ENCODE results near the gene OPHN1.
"Not testable (repeated sequence)": the region's sequence is repeated elsewhere in the genome, so short reads cannot be mapped to it uniquely, and the experiment has no call there.

Gene OPHN1

DNA sequence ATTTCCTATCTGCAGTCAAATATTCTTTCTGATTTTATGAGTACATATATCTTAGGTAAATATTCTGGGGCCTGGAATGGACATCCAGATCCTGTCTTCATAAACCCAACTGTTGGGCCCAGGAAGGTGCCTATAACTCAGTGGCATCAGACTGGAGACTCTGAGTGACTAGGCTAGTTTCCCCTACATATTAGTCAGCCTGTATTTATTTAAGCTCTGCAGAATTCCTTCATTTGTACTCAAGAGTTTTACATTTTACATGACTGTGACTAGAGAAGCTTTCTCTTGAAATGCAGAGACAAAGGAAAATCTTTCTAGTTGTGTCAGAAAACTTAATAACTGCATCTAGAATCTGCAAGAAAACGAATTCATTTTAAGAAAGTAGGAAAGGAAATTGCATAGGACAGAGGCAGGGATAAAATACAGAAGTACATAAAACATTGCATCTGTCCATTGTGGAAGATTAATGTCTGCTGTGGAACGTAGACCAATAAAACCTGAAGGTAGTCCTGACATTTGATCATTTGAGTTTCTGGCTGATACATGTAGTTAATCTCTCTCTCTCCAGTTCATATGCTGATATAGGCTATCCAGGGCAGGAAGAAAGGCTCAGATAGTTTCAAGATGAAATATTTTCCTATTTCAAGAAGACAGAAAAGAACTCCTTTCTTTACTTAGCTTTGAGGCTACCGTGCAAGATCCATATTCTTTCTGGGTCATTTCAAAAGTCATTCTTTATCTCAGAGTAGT lies 78.2 kb downstream of the OPHN1 start:
- no peak for DNase-seq

DNA sequence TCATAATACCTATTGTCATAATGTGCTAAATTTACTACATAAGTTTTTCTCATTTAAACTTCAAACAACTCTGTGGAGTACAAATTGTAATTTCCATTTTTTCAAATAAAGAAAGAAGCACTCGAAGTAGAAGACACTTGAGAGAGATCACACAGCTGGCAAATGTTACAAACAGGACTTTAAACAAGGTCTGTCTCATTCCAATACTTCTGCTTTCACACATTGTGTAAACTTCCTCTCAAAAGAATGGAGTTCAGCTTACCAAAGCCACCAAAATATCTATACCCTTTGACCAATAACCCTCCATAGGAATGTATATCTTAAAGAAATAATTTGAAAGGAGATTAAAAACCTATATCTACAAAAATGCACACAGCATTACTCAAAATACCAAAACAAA lies 88.3 kb downstream of the OPHN1 start:
- no peak for DNase-seq

DNA sequence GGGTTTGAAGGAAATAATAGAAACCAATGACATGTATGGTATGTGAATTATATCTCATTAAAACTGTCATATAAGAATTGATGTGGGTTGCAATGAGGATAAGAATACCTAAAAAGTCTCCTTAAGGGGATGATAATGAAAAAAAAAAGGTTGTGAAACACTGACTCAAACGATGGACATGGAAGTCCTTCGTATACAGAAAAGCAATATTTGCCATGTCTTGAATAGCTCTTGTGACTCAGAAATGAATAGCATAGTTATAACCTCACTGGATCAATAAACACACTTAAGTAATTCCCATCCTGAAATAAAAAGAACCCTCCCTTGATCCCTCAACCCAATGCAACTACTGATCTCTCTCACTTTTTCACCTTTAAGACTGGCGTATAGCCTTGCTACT lies 89.7 kb downstream of the OPHN1 start:
- DNase-seq: no peak

DNA sequence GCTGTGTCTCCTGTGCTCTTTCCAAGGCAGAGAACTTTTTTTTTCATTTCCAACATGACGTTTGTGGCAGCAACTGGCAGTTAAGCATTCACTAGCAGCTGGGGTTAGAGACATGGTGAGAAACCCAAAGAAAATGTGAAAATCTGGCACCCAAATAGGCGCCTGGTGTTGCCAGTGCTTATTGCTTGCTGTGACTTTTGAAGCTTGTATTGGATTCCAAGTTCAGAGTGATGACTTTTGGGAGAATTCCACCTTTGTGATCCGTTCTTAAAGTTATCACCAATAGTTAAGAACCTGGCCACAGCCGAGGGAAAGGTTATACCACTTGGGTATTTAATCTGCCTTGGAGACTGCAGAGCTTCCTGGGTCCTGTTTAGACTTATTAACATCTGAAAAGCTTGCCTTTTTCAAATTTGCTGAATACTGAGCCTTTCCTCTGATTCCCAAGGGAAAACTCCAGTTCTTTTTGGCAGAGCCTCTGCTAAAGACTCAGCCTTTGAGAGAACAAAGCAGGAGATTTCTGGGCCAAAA lies 101.0 kb downstream of the OPHN1 start:
- DNase-seq: peak; percentile 9

DNA sequence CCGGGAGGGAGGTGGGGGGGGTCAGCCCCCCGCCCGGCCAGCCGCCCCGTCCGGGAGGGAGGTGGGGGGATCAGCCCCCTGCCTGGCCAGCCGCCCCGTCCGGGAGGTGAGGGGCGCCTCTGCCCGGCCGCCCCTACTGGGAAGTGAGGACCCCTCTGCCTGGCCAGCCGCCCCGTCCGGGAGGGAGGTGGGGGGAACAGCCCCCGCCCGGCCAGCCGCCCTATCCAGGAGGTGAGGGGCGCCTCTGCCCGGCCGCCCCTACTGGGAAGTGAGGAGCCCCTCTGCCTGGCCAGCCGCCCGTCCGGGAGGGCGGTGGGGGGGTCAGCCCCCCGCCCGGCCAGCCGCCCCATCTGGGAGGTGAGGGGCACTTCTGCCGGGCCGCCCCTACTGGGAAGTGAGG lies 106.5 kb downstream of the OPHN1 start:
- not testable (repeated sequence) for DNase-seq

DNA sequence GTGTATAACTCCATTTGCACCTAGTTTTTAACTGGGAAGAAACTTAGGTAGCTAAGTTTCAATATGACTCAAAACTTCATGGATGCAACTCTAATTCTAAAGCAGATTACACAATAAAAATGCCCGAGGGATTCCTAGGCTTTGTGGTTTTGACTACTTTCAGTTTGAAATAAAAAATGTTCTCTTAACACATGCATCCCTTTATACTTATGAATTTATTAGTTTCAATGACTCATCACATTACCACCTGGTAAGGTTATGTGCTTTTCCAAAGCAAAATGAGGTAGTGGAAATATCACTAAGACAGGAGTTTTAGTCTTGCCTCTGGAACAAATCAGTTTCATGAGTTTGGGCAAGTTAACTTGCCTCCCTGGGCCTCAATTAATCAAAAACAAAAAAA lies 125.5 kb downstream of the OPHN1 start:
- peak; percentile 69 for DNase-seq

DNA sequence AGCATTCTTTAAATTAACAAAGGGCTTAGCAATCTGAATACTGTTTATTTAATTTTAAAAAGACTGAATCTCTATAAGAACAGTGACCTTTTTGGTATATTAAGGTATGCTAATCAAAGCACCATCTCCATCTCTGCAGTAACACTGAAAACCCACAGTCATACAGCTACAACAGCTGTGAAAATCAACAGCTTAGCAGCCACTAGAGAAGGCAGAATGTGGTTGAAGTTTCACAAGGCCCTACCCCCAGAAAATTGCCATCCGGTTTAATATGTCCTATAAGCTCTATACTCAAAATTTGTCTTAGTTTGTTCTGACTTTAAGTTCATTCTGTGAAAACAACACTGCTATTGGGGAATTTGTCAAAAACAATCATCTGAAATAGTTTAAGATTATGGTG lies 128.7 kb downstream of the OPHN1 start:
- DNase-seq: no peak

DNA sequence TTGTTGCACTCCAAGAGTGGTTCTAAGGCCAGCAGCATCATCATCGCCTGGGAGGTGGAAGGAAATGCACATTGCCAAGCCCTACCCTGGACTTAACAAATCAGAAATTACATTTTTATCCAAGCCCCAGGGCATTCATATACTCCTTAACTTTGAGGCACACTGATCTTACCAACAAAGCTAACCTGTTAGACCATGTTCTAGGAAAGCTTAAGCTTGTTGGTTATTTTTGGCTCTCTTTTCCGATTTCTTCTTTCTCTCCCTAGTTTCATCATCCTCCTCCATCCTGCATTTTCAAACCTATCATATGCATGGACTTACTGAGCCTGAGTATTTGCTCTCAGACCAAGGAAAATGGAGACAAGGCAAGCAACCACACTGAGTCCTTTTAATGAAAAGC lies 133.4 kb downstream of the OPHN1 start:
- no peak for DNase-seq

DNA sequence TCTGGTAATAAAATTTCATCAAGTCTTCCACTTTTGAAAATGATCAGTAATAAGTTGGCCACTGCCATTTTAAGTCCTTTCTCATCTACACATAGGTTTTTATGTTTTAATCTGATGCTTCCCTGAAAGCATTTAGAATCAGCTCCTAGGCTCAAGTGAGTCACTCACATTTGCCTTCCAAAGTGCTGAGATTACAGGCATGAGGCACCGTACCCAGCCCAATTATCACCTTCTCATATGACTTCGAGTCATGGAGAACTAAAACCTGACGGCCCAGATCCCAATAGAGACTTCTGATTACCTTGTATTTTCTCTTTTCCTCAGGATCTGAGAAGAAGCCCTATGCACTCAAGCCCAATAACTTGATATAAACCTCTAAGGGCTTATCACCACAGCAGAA lies 140.8 kb downstream of the OPHN1 start:
- no peak for DNase-seq

DNA sequence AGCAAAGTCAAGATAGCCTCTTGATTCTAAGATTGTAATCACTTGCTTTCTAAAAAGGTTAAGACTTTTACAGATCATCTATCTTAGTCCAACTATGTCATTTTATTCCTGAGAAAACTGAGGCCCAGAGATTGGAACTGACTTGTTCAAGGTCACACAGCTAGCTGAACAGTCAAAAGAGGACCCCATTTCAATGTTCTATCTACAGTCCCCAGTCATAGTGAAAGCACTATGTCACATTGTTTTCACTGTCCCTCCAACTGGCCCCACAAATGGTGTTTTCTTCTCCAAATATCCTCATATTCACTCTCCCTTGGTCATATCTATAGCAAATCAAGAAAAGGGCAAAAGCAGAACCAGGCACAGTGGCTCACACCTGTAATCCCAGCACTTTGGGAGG lies 145.2 kb downstream of the OPHN1 start:
- no peak for DNase-seq

DNA sequence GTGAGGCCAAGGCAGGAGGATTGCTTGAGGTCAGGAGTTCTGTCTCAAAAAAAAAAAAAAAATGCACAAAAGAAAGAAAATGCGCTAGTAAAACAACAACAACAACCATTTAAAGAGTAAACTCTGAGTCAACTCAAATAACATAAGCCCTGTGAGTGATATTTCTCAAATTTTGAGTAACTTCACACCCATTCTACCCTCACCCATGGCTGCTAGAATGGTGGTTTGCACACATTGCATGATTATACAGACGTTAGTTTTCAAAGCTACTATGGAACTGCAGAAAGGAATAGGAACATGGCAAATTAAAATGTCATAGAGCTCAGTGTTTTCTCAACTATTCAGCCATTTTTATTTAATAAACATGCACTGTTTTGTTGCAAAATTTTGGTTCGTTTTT lies 145.9 kb downstream of the OPHN1 start:
- no peak for DNase-seq

DNA sequence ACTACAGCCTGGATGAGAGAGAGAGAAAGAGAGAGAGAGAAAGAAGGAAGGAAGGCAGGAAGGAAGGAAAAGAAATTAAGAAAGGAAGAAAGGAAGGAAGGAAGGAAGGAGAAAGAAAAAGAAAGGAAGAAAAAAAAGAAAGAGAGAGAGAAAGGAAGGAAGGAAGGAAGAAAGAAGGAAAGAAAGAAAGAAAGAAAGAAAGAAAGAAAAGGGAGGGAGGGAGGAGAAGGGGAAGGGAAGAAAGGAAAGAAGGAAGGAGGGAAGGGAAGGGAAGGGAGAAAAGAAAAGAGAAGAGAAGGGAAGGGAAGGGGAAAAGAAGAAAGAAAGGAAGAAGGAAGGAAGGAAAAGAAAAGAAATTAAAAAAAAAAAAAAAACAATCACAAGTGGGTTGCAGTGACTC lies 146.3 kb downstream of the OPHN1 start:
- no peak for DNase-seq

DNA sequence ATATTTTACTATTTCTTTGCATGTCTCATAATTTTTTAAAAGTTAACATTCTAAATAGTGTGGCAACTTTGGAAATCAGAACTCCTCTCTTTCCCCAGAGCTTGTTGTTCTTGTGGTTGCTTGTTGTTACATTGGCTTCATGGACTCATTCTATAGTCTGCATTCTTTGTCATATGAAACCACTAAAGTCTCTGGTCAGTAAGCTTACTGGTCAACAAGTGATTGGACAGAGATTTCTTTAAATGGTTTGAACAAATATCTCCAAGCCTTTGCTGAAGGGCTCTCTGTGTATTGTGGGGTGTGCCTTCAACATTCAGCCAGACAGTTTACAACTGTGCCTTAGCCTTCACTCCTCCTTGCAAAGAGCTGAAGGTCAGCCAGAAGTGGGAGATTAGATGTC lies 147.2 kb downstream of the OPHN1 start:
- no peak for DNase-seq

DNA sequence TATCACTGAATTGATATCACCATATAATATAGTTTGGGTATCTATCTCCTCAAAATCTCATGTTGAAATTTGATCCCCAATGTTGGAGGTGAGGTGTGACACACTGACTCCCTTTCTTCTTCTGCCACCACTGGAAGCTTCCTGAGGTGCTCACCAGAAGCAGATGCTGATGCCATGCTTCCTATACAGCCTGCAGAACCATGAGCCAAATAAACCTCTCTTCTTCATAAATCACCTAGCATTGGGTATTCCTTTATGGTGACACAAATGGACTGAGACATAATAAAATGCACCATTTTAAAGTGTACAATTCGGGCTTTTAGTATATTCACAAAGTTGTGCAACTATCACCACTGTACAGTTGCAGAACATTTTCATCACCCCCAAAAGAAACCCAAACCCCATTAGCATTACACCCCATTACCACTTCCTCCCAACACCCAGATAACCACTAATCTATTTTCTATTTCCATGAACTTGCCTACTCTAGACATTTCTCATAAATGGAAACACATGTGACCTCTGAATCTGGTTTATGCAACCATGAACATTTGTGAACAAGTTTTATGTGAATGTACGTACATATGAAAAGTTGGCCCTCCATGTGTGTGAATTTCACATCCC lies 148.9 kb downstream of the OPHN1 start:
- DNase-seq: no peak

DNA sequence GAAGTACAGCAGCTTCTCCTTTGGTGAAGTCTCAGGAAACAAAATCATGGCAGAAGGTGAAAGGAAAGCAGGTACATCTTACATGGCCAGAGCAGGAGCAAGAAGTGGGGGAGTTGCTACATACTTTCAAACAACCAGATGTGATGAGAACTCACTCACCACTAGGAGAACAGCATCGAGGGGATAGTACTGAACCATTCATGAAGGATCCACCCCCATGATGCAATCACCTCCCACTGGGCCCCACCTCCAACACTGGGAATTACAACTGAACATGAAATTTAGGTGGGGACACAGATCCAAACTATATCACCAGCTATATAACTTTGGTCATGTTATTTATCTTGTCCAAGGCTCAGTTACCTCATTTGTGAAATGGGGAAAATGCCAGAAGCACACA lies 159.4 kb downstream of the OPHN1 start:
- DNase-seq: peak; percentile 3

DNA sequence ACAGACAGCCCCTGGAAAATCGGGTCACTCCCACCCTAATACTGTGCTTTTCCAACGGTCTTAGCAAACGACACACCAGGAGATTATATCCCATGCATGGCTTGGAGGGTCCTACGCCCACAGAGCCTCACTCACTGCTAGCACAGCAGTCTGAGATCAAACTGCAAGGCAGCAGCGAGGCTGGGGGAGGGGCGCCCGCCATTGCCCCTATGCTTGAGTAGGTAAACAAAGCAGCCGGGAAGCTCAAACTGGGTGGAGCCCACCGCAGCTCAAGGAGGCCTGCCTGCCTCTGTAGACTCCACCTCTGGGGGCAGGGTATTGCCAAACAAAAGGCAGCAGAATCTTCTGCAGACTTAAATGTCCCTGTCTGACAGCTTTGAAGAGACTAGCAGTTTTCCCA lies 168.5 kb downstream of the OPHN1 start:
- not testable (repeated sequence) for DNase-seq

DNA sequence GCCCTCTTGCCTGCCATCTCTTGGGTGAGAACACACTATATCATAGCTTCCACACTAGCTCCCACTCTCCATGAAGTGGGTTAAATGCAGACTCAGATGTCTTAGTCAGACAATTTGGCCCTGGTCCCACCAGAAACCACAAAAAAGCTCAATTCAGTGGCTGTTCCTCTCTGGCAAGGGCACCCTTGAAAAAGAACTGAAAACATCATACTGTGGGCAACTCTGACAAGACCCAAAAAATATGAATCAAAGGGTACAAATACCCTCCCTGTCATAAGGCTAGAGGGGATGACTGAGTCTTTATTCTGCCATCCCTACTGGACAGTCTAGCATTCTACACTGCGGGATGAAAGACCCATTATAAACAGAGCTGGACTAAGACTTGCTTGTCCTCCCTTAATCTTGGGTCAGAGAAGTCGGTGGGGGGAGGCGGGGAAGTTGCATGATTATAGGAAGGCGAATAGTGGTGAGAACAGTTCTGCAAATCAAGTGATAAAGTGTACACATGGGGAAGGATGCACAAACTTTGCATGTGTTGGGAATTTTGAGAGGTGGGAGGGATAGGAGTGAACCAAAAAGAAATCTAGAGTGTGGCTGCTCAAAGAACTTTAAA lies 172.1 kb downstream of the OPHN1 start:
- DNase-seq: peak; percentile 26

DNA sequence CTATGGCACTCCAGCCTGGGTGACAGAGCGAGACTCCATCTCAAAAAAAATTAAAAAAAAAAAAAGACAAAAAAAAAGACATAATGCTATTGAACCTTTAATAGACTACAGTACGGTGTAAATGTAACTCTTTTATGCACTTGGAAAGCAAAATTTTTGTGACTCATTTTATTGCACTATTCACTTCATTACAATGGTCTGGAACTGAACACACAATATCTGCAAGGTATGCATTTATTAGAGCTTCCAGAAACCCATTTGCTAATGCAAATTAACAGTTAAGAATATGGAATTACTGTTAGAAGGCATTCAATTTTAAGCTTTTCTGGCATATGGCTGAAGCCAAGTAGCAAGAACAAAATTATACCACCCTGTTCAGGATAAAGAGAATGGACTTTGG lies 176.3 kb downstream of the OPHN1 start:
- no peak for DNase-seq

DNA sequence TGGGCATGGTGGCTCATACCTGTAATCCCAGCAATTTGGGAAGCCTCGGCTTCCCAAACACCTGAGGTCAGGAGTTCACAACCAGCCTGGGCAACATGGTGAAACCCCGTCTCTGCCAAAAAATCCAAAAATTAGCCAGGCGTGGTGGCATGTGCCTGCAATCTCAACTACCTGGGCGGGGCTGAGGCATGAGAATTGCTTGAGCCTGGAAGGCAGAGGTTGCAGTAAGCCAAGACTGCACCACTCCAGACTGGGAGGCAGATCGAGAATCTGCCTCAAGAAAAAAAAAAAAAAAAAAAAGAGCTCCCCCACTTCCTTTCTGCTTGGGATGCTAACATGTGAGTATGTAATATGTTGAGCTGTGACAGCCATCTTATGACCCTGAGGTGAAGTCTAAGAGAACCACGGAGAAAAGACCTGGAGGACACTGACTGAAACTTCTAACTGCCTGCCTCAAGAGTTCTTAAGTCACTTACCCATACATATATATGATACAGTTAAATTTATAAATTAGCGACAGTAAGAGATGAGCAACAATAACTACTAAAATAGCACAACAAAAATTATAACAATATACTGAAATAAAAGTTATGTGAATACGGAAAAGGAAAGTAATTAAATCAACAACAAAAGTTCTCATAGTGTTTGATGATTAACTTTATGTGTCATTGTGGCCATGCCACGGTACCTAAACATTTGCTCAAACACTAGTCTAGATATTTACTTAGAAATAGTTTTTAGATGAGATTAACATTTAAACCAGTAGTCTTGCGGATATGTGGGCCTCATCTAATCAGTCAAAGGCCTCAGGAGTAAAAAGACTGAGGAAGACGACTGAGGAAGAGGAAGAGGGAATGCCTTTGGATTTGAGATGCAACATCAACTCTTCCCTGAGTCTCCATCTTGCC lies 178.3 kb downstream of the OPHN1 start:
- no peak for DNase-seq

DNA sequence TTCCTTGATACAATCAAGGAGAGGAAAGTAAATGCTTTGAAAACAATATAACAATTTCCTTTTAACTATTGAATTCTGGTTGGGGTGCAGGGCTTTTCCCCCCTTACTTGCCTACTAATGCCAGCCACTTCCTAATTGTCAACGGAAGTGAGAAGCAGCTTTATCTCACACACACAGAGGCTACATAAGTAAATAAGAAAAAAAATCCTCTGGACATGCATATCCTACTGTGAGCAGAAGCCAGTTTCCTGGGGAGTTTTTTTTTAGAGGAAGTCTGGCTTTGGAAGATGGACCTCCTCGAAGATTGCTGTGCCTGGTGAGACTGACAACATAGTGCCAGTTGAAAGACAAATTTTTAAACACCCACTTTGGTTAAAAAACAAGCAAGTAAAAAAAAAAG lies 180.6 kb downstream of the OPHN1 start:
- DNase-seq: no peak

DNA sequence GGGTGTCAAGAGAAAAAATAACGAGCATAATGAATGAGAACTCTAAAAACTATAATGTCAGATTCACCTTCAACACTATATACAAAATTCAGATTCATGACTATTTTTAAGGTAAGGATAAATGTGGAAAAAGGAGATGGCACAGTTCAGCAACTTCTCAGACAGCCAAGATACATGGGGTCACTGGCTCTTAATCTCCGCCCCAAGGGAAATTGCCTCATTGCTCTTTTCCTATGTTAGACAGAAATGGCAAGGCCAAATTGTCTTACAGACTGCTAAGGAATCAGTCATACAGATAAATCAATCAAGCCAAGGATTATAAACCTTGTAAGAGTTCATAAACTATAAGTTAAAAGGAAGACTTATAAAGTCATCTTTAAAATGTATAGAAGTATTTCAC lies 183.4 kb downstream of the OPHN1 start:
- DNase-seq: no peak

DNA sequence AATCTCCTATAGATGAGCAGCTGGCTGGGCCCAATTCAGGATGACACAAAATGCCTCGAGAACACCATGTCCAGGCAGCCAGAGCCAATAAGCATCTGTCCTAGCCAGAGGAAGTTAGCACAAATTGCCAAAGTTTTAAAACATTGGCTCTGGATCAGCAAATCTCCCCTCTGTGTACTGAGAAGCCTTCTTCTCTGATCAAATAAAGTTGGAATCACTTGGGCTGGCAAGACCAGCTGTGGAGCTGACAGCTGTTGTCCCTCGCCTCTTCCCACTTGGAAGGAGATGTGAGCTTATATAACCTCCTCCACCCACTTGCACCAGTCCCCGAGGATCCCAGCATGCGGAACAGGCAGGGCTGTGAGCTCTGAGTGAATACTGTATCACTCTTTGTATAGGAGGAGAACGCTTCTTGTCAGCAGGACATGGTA lies 183.9 kb downstream of the OPHN1 start:
- no peak for DNase-seq

DNA sequence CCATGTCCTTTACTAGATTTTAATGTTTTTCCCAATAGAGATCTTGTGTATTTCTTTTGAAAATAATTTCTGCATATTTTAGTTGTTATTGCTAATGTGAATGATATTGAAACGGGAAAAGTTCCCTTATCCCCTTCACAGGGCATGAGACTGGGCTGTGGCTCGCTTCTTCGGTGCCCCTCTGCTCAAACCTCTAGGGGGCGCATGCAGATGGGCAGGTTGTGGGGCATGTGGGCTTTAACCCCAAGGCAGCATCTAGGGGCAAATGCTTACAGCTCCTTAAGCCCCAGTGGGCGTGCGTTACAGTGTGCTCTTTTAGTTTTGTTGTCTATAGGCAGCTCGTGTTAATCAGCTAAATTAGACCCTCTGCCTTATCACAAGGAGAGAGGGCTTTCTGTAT lies 194.7 kb downstream of the OPHN1 start:
- DNase-seq: no peak

All from fibroblast of skin of scalp (primary cell).